T-cell (primary cell): Measurements from ENCODE around the gene FASN. TPM values are rescaled to one million over a fixed set of nuclear protein-coding genes. Genes with fewer than 3 reads are reported as not detected.

Experiments used
- ATAC-seq, 4 experiments: fragments of 200-7000 bp in 3 of 4; fragments of 150-1000 bp in 1 of 4; cut with Tn5 transposase; replicated peaks in 1 of 4; 1 replicate in 3 of 4; 2 replicates in 1 of 4; pipeline ENCODE4 v1.10.0; 2021; ENCODE audit warnings: moderate library complexity in 3 of 4, mild to moderate bottlenecking in 2 of 4, moderate number of reproducible peaks in 1 of 4
- CTCF ChIA-PET, 2 donors: fragments of 300-600 bp; sonication (Branson Sonifier 250); formaldehyde crosslinking; loops; one replicate each; lab custom pipeline; 2022; ENCODE audit warnings: antibody characterized with exemption in 2 of 2; lab: Charles Lee
- POLR2A ChIA-PET, 2 donors: fragments of 300-600 bp; sonication (Branson Sonifier 250); formaldehyde crosslinking; loops; one replicate each; lab custom pipeline; 2022; ENCODE audit warnings: antibody characterized with exemption in 2 of 2; lab: Charles Lee
- DNase-seq, 35 experiments: peaks; one replicate each; pipeline versions ENCODE4 v3.0.0 to v3.0.0-alpha.2; 2013 to 2023
- H3K27ac ChIP-seq: one replicate; pipeline ENCODE4 v1.5.1; 2013; ENCODE audit warnings: low read length
- H3K27me3 ChIP-seq, 2 experiments: replicated peaks in 1 of 2; 1 replicate in 1 of 2; 2 replicates in 1 of 2; pipeline versions ENCODE4 v1.6.1 to v1.7.0; 2013; ENCODE audit warnings: low read length in 1 of 2, mixed read lengths in 1 of 2; ENCODE audit not compliant: control insufficient read depth in 2 of 2, insufficient read depth in 2 of 2; ENCODE audit errors: extremely low read depth in 1 of 2
- H3K36me3 ChIP-seq, 2 donors: 1 replicate in 1 of 2; 2 replicates in 1 of 2; pipeline versions ENCODE4 v1.6.1 to v1.7.0; 2013; ENCODE audit warnings: low read length in 1 of 2; ENCODE audit not compliant: control insufficient read depth in 2 of 2, insufficient read depth in 1 of 2; ENCODE audit errors: extremely low read depth in 1 of 2
- H3K4me1 ChIP-seq, 2 experiments: 1 replicate in 1 of 2; 2 replicates in 1 of 2; pipeline versions ENCODE4 v1.6.1 to v1.7.0; 2013; ENCODE audit warnings: low read length in 2 of 2, mixed read lengths in 1 of 2; ENCODE audit not compliant: insufficient read depth in 2 of 2, control insufficient read depth in 1 of 2; ENCODE audit errors: extremely low read depth in 1 of 2
- H3K4me3 ChIP-seq, 2 donors: 1 replicate in 1 of 2; 2 replicates in 1 of 2; pipeline versions ENCODE4 v1.5.1 to v1.7.0; 2013; ENCODE audit warnings: mild to moderate bottlenecking in 2 of 2, low read length in 1 of 2, moderate library complexity in 1 of 2; ENCODE audit not compliant: control insufficient read depth in 1 of 2; ENCODE audit errors: extremely low read depth in 1 of 2
- H3K9me3 ChIP-seq: 2 replicates; pipeline ENCODE4 v1.7.0; 2013
- H3K27ac Mint-ChIP-seq, 2 donors: one replicate each; pipeline ENCODE4 v1.8.0; 2020 to 2021; ENCODE audit warnings: mild to moderate bottlenecking in 2 of 2, mixed read lengths in 2 of 2
- H3K27me3 Mint-ChIP-seq, 2 donors: one replicate each; pipeline ENCODE4 v1.8.0; 2021 to 2022; ENCODE audit warnings: mixed read lengths in 2 of 2
- H3K36me3 Mint-ChIP-seq: one replicate; pipeline ENCODE4 v1.8.0; 2021; ENCODE audit warnings: mixed read lengths
- H3K4me1 Mint-ChIP-seq, 3 donors: one replicate each; pipeline ENCODE4 v1.8.0; 2020 to 2022; ENCODE audit warnings: mixed read lengths in 3 of 3, mild to moderate bottlenecking in 1 of 3
- H3K4me3 Mint-ChIP-seq, 3 donors: one replicate each; pipeline ENCODE4 v1.8.0; 2020 to 2022; ENCODE audit warnings: mild to moderate bottlenecking in 3 of 3, mixed read lengths in 3 of 3, moderate library complexity in 3 of 3
- H3K9me3 Mint-ChIP-seq, 3 donors: one replicate each; pipeline ENCODE4 v1.8.0; 2020 to 2022; ENCODE audit warnings: mixed read lengths in 3 of 3
- WGBS: methylation state at CpG from one replicate; pipeline ENCODE4 v1.1.5; 2013; ENCODE audit warnings: missing lambda C conversion rate; ENCODE audit not compliant: insufficient coverage; 5-methylcytosine and 5-hydroxymethylcytosine counted together
- total RNA-seq, 35 experiments: library from RNA in 6 of 35; stranded (reverse) in 6 of 35; fragments of 120-200 nt in 1 of 35; gene quantifications; one replicate each; pipeline versions ENCODE4 v1.2.1 to v1.2.4 and lab custom pipeline; 2013 to 2026

Gene FASN
- total RNA-seq, 5 donors from 2014 or later (not counting 1 experiment from before 2014, with no cell fraction given), result 48.2 to 144 (median 52.5) TPM

GRCh38 chr17:82064433-82065192 lies 33.4 kb downstream of the FASN start:
- WGBS, result 47% methylated on average over 35 of the region's 36 CpGs
- Mint-ChIP-seq H3K4me1 (peaks cover 5 to 19% (median 16%) of the 10 kb centered on the region in 3 donors), H3K36me3 (peaks cover 4% of the 10 kb centered on the region), H3K27ac (peak overlapping the region; percentile 52 to 69), H3K4me3 (peak overlapping the region; percentile 67 to 81 (median 74)), H3K9me3 (no peaks in the 10 kb centered on the region), H3K27me3 (no peaks in the 10 kb centered on the region)
- H3K36me3 ChIP-seq, result peaks cover 5 to 36% of the 10 kb centered on the region in 2 donors
- H3K27ac ChIP-seq, result peak overlapping the region; percentile 30
- POLR2A ChIA-PET, result interaction anchor here in 1 of 2 donors (0.6 kb wide), 1 partner anchor 34 kb away, joined by 3 read pairs; no protein-coding TSS in a partner anchor
- ATAC-seq (no peak), DNase-seq (no peak)
- H3K9me3 ChIP-seq, result no peaks in the 10 kb centered on the region
- CTCF ChIA-PET, result interaction anchor here in 1 of 2 donors (0.5 kb wide), 1 partner anchor 10 kb away, joined by 5 read pairs; no protein-coding TSS in a partner anchor
- H3K27me3 ChIP-seq, result no peaks in the 10 kb centered on the region
- peaks cover 9 to 39% of the 10 kb centered on the region in 2 experiments for H3K4me1 ChIP-seq
- H3K4me3 ChIP-seq, result peak overlapping the region; percentile 62 to 83

GRCh38 chr17:82063424-82064415 lies 34.3 kb downstream of the FASN start:
- DNase-seq, result no peak
- Mint-ChIP-seq H3K9me3 (no peaks in the 10 kb centered on the region), H3K36me3 (peaks cover 4% of the 10 kb centered on the region), H3K27me3 (no peaks in the 10 kb centered on the region), H3K4me3 (peak overlapping the region; percentile 67 to 81 (median 74)), H3K27ac (peak overlapping the region; percentile 52 to 69), H3K4me1 (peaks cover 5 to 19% (median 16%) of the 10 kb centered on the region in 3 donors)
- H3K9me3 ChIP-seq, result no peaks in the 10 kb centered on the region
- peaks cover 14 to 42% of the 10 kb centered on the region in 2 donors for H3K36me3 ChIP-seq
- ChIA-PET CTCF (interaction anchor here in 1 of 2 donors (0.5 kb wide), 1 partner anchor 11 kb away, joined by 5 read pairs; no protein-coding TSS in a partner anchor), POLR2A (interaction anchor here (0.5 to 0.6 kb wide), 2 partner anchors 33 to 63 kb away, joined by 3 to 5 read pairs; no protein-coding TSS in a partner anchor)
- H3K27me3 ChIP-seq, result no peaks in the 10 kb centered on the region
- H3K4me3 ChIP-seq, result no peak overlapping the region
- ATAC-seq, result no peak
- no peak overlapping the region for H3K27ac ChIP-seq
- 87% methylated on average over 14 of the region's 20 CpGs for WGBS
- H3K4me1 ChIP-seq, result peaks cover 9 to 39% of the 10 kb centered on the region in 2 experiments

GRCh38 chr17:82062984-82063368 lies 35.1 kb downstream of the FASN start:
- POLR2A ChIA-PET, result no interaction called here

GRCh38 chr17:82062076-82062983 lies 35.7 kb downstream of the FASN start:
- peaks cover 16 to 52% of the 10 kb centered on the region in 2 donors for H3K36me3 ChIP-seq
- DNase-seq (no peak), ATAC-seq (no peak)
- Mint-ChIP-seq H3K4me3 (peak overlapping the region in 2 of 3 donors; percentile 17 to 28), H3K27ac (no peak overlapping the region), H3K36me3 (peaks cover 7% of the 10 kb centered on the region), H3K27me3 (no peaks in the 10 kb centered on the region), H3K9me3 (no peaks in the 10 kb centered on the region), H3K4me1 (peaks cover 5 to 19% (median 16%) of the 10 kb centered on the region in 3 donors)
- no peaks in the 10 kb centered on the region for H3K9me3 ChIP-seq
- ChIA-PET CTCF (no interaction called here), POLR2A (no interaction called here)
- 96% methylated on average over 18 of the region's 24 CpGs for WGBS
- H3K27ac ChIP-seq, result no peak overlapping the region
- H3K4me1 ChIP-seq, result peaks cover 9 to 39% of the 10 kb centered on the region in 2 experiments
- H3K4me3 ChIP-seq, result no peak overlapping the region
- no peaks in the 10 kb centered on the region for H3K27me3 ChIP-seq

More at GRCh38 chr17:82062984-82063368, 35.1 kb downstream of the FASN start:
- Mint-ChIP-seq H3K27me3 (no peaks in the 10 kb centered on the region), H3K4me1 (peaks cover 5 to 19% (median 16%) of the 10 kb centered on the region in 3 donors), H3K27ac (no peak overlapping the region), H3K4me3 (peak overlapping the region in 1 of 3 donors; percentile 6), H3K36me3 (peaks cover 4% of the 10 kb centered on the region), H3K9me3 (no peaks in the 10 kb centered on the region)
- WGBS, result 98% methylated on average over 5 of the region's 9 CpGs
- H3K9me3 ChIP-seq, result no peaks in the 10 kb centered on the region
- H3K27me3 ChIP-seq, result no peaks in the 10 kb centered on the region
- H3K4me1 ChIP-seq, result peaks cover 9 to 39% of the 10 kb centered on the region in 2 experiments
- no peak overlapping the region for H3K27ac ChIP-seq
- CTCF ChIA-PET, result no interaction called here
- peaks cover 16 to 47% of the 10 kb centered on the region in 2 donors for H3K36me3 ChIP-seq
- ATAC-seq (no peak), DNase-seq (no peak)
- no peak overlapping the region for H3K4me3 ChIP-seq

- Histone ChIP-seq H3K4me1 (peaks cover 7 to 32% of the 10 kb centered on the region in 2 experiments), H3K27ac (no peak overlapping the region), H3K36me3 (peaks cover 16 to 62% of the 10 kb centered on the region in 2 donors), H3K27me3 (no peaks in the 10 kb centered on the region), H3K4me3 (no peak overlapping the region), H3K9me3 (no peaks in the 10 kb centered on the region)
- H3K4me3 Mint-ChIP-seq, result no peak overlapping the region
- H3K27ac Mint-ChIP-seq, result no peak overlapping the region
- 95% methylated on average over 32 of the region's 34 CpGs for WGBS
- CTCF ChIA-PET, result no interaction called here
- H3K36me3 Mint-ChIP-seq, result peaks cover 7% of the 10 kb centered on the region
- H3K4me1 Mint-ChIP-seq, result peaks cover 3 to 12% (median 11%) of the 10 kb centered on the region in 3 donors
- ATAC-seq (no peak), DNase-seq (no peak)
- H3K9me3 Mint-ChIP-seq, result no peaks in the 10 kb centered on the region
- no peaks in the 10 kb centered on the region for H3K27me3 Mint-ChIP-seq
- POLR2A ChIA-PET, result no interaction called here
Measured at GRCh38 chr17:82061047-82061925, 36.8 kb downstream of the FASN start.
